Neural cell (in vitro differentiated cells): Measurements from ENCODE around the gene ESR1.

Source experiments
- CTCF ChIP-seq: fragments of 450-650 bp; IDR thresholded peaks from 2 replicates; pipeline ENCODE4 v1.5.1; 2014; ENCODE audit warnings: antibody characterized with exemption, mild to moderate bottlenecking, moderate library complexity; ENCODE audit not compliant: poor library complexity, severe bottlenecking
- EZH2 ChIP-seq: fragments of 200-600, 300-800 bp; shearing (Covaris generic), sonication (generic); IDR thresholded peaks from 2 replicates; pipeline ENCODE4 v1.6.1; 2014; ENCODE audit warnings: antibody characterized with exemption, low read length, borderline replicate concordance, mild to moderate bottlenecking; ENCODE audit not compliant: insufficient read depth, poor library complexity, severe bottlenecking
- TAF1 ChIP-seq: IDR thresholded peaks from 2 replicates; pipeline ENCODE4 v1.6.1; 2012; ENCODE audit warnings: low read depth

GRCh38 chr6:151772446-151772845, 35.0 kb upstream of the ESR1 start:
- TF ChIP-seq EZH2 (no peak), CTCF (no peak), TAF1 (no peak)
